Calu3 (cell line): Measurements from ENCODE around the gene ALAD. TPM values are rescaled to one million over a fixed set of nuclear protein-coding genes. Genes with fewer than 3 reads are reported as not detected.

Source experiments
- BruUV-seq: library from RNA; stranded (reverse); fragments of 400-500 nt; replicated peaks from 2 replicates; lab custom pipeline; 2021; lab: Mats Ljungman, UMichigan
- CTCF ChIA-PET: fragments of 300-600 bp; sonication (Branson Sonifier 250); formaldehyde crosslinking; loops from one replicate; lab custom pipeline; 2022; ENCODE audit warnings: antibody characterized with exemption; lab: Charles Lee
- DNase-seq: peaks from one replicate; pipeline ENCODE4 v3.0.0; 2022
- H3K27ac Mint-ChIP-seq: one replicate; pipeline ENCODE4 v1.8.0; 2022; ENCODE audit warnings: mixed read lengths; ENCODE audit not compliant: unreplicated experiment
- H3K27me3 Mint-ChIP-seq: one replicate; pipeline ENCODE4 v1.8.0; 2022; ENCODE audit warnings: mixed read lengths; ENCODE audit not compliant: unreplicated experiment
- H3K36me3 Mint-ChIP-seq: one replicate; pipeline ENCODE4 v1.8.0; 2022; ENCODE audit warnings: mild to moderate bottlenecking, moderate library complexity, mixed read lengths; ENCODE audit not compliant: insufficient read depth, unreplicated experiment
- H3K4me1 Mint-ChIP-seq: one replicate; pipeline ENCODE4 v1.8.0; 2022; ENCODE audit warnings: mild to moderate bottlenecking, low read depth, mixed read lengths; ENCODE audit not compliant: unreplicated experiment
- H3K4me3 Mint-ChIP-seq: one replicate; pipeline ENCODE4 v1.8.0; 2022; ENCODE audit warnings: mild to moderate bottlenecking, low read depth, moderate library complexity, mixed read lengths; ENCODE audit not compliant: unreplicated experiment
- H3K9me3 Mint-ChIP-seq: one replicate; pipeline ENCODE4 v1.8.0; 2022; ENCODE audit warnings: low read depth, mixed read lengths; ENCODE audit not compliant: unreplicated experiment
- CTCF ChIP-seq: fragments of 200-600 bp; IDR thresholded peaks from one replicate; pipeline ENCODE4 v1.8.0; 2022; ENCODE audit warnings: antibody characterized with exemption; ENCODE audit not compliant: unreplicated experiment
- intact Hi-C: fragments of 100-400 bp; cut with micrococcal nuclease; formaldehyde crosslinking; loops from one replicate; pipeline ENCODE4 v1.10.0; 2022; ENCODE audit not compliant: unreplicated experiment
- total RNA-seq: library from RNA; stranded (reverse); gene quantifications from 2 replicates; pipeline ENCODE4 v1.2.3, GENCODE V29; 2022

Gene ALAD
- total RNA-seq, 1 experiment from 2014 or later: 20.6 TPM

DNA sequence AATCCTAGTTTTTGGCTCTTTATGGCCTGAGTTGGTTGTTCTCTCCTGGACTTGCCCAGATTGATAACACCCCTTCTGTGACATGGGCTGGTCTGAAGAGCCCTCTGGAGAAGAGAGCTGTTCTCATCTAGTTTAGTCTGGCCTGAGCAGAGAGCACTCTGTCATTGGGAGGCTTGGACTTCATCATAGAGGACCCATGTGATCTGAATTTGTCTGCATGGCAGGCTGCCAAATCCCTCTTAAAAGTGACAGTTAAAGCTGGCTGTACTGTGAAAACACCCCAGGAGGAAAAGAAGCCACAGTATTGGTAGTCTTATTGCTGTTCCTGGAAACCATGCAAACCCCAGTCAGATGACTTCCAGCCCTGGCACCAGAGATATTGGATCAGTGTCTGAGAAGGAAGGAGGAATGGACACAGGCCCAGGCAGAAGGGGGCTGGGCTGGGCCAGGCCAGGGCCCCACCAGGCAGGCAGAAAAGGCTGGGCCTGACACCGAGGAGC is 57.3 kb downstream of the ALAD start:
- Mint-ChIP-seq H3K4me1 (peaks cover 42% of the 10 kb centered on the region), H3K9me3 (no peaks in the 10 kb centered on the region), H3K36me3 (peaks cover 21% of the 10 kb centered on the region), H3K27me3 (no peaks in the 10 kb centered on the region), H3K4me3 (no peak overlapping the region), H3K27ac (no peak overlapping the region)
- no peak for TF ChIP-seq CTCF
- intact Hi-C loops: loop anchor here (5.0 kb wide), 2 partner anchors 44 to 59 kb away; partner anchors contain the start of gene ALAD
- CTCF ChIA-PET: no interaction called here
- peak; percentile 25 for DNase-seq
- no TSS peak for BruUV-seq

GRCh38 chr9:113341712-113342410 is 59.2 kb downstream of the ALAD start:
- CTCF ChIA-PET: interaction anchor here (0.8 to 1.3 kb wide), 2 partner anchors 24 to 59 kb away, joined by 3 to 6 read pairs; partner anchors contain the start of gene ALAD
- Mint-ChIP-seq H3K27me3 (no peaks in the 10 kb centered on the region), H3K4me3 (peak overlapping the region; percentile 25), H3K4me1 (peaks cover 44% of the 10 kb centered on the region), H3K9me3 (no peaks in the 10 kb centered on the region), H3K27ac (peak overlapping the region; percentile 86), H3K36me3 (peaks cover 21% of the 10 kb centered on the region)
- BruUV-seq: no TSS peak
- DNase-seq: peak; percentile 69
- intact Hi-C loops: loop anchor here (5.0 kb wide), 2 partner anchors 45 to 60 kb away; partner anchors contain the start of gene ALAD
- TF ChIP-seq CTCF: no peak

GRCh38 chr9:113340011-113340699 is 60.9 kb downstream of the ALAD start, which contains the start of gene WDR31:
TSS of gene WDR31 (minus strand) at chr9:113340275. CDS start at chr9:113332022, 8,253 bp downstream.
- no TSS peak for BruUV-seq
- H3K27ac Mint-ChIP-seq: peak within 1 kb of the TSS; percentile 76
- peaks cover 39% of the 10 kb centered on the region for H3K4me1 Mint-ChIP-seq
- CTCF ChIA-PET: interaction anchor here (1.3 kb wide), 1 partner anchor 61 kb away, joined by 3 read pairs; the partner anchor contains the start of gene ALAD
- H3K36me3 Mint-ChIP-seq: peaks cover 21% of the 10 kb centered on the region
- peak; percentile 88 for DNase-seq
- no peak for TF ChIP-seq CTCF
- intact Hi-C loops: loop anchor here (5.0 kb wide), 2 partner anchors 47 to 62 kb away; partner anchors contain the start of gene ALAD
- no peaks in the 10 kb centered on the region for H3K9me3 Mint-ChIP-seq
- H3K27me3 Mint-ChIP-seq: no peaks in the 10 kb centered on the region
- peak within 1 kb of the TSS; percentile 76 for H3K4me3 Mint-ChIP-seq

GRCh38 chr9:113337714-113338113 is 63.4 kb downstream of the ALAD start:
- Mint-ChIP-seq H3K27ac (no peak overlapping the region), H3K27me3 (no peaks in the 10 kb centered on the region), H3K4me3 (no peak overlapping the region), H3K4me1 (peaks cover 25% of the 10 kb centered on the region), H3K36me3 (peaks cover 21% of the 10 kb centered on the region), H3K9me3 (no peaks in the 10 kb centered on the region)
- no TSS peak for BruUV-seq
- no peak for TF ChIP-seq CTCF
- no peak for DNase-seq
- CTCF ChIA-PET: no interaction called here
- intact Hi-C loops: no loop called here
